ENCODE measurements around the gene APBA1.
A peak's percentile ranks its signal among the peaks of the same experiment; 100 is the strongest.
"Not testable (repeated sequence)": the region's sequence is repeated elsewhere in the genome, so short reads cannot be mapped to it uniquely, and the experiment has no call there.

The APBA1 gene

DNA sequence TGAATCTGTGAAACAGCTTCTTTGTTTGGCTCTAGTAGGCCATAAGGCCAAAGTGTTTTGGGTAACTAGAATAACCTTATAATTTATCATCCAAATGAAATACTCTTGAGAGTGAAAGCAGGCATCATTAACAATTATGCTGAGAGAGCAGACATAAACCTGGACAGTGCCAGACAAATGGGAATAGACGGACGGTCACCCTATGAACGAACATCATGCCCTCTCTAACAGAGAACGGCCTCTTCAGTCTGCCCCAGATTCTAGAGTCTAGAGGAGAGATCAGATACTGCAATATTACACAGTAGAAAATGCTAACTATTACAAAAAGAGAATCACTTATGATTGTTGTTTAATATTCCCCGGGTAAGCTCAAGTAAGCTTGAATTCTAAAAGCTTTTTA, 68.5 kb downstream of the APBA1 start:
- DNase-seq: no peak

DNA sequence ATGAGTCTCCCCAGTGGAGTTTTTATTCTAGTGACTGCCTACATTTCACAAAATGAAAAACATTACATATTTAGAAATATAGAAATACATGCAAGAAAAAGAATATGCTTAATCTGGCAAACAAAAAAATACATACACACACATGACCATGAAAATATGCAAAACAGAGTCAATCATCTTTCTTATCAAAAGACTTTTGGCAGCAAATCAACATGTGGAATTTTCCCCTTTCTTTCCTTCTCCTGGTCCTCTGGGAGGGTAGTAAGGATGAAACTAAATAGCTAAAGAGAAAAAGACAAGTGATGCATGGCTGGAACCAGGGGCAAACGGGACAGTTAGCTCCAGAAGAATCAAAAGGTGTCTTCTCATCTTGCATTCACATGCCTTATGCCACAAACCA, 69.4 kb downstream of the APBA1 start:
- DNase-seq: no peak

DNA sequence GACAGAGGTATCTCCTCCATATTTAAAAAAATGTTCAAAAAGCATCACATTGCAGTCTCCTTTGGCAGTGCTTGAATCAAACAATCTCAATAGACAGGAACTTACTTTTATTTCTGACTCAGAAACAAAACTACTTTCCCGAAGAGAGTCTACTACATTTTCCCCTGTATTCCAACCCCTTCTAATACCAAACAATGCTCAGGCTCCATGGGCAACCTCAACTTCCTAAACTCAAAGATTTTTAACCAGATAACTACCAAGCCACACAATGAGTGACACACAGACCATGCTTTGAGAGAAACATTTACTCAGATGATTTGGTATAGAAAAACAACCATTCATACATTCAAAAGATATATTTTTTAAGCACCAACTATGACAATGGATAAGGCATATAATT, 70.5 kb downstream of the APBA1 start:
- no peak for DNase-seq

DNA sequence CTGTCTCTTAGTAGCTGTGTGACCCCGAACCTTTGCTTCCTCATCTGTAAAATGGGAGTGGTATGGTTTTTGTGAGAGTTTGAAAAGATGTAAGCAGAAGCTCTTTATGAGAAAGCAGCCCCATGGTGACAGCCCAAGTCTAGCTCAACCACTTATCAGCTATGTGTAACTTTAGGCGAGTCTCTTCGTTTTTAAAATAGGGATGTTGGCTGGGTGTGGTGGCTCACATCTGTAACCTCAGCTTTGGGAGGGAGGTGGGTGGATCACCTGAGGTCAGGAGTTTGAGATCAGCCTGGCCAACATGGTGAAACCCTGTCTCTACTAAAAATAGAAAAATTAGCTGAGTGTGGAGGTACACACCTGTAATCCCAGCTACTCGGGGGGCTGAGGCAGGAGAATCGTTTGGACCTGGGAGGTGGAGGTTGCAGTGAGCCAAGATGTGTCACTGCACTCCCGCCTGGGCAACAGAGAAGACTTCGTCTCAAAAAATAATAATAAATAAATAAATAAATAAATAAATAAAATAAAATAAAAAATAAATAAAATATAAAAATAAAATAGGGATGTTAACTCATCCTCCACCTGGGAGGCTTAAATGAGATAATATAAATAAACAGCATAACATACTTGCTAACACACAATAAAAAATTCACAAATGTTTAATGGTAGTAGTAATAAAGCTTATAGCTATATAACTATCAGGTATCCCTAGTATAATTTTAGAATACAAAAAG, 71.7 kb downstream of the APBA1 start:
- DNase-seq: no peak

DNA sequence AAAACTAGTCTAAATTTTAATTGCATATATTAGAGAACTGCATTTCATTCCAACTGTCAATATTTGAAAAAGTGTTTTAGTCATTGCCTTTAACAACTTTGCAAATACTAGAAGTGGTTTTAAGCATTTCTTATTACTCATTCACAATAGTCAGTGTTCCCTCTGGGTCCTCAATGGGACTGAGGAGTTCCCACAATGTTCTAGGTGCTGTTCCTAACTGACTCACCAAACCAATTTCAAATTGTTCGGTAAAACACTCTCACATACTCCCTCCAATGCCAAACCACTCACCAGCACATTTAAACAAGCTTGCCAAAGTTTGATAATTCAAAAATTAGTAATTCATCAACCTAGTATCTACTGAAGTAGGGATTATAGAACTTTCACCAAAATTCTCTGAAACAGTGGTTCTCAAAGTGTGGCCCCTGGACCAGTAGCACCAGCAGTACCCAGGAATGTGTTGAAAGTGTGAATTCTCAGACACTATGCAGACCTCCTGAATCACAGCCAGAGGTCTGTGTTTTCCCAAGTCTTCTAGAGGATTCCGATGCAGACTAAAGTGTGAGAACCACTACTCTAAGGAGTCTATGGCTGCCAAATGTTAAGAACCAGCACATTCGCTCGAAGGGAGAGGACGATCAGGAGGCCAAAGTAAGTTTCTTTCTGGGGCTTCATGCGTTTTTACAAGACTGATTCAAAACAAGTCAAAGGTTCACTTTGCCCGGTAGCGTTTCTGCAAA, 72.8 kb downstream of the APBA1 start:
- DNase-seq: no peak

DNA sequence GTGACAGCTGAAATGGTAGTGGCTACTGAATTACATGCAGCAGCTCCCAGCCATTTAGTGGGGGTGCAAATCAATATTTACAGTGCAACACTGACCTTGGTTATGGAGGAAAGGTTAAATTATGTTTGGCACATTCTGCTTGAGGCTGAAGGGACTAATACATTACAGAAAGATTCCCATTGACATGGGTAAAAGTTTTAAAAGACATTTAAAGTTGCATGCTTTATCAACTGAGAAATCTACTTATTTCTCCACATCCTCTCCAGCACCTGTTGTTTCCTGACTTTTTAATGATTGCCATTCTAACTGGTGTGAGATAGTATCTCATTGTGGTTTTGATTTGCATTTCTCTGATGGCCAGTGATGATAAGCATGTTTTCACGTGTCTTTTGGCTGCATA, 75.3 kb downstream of the APBA1 start:
- DNase-seq: not testable (repeated sequence)

DNA sequence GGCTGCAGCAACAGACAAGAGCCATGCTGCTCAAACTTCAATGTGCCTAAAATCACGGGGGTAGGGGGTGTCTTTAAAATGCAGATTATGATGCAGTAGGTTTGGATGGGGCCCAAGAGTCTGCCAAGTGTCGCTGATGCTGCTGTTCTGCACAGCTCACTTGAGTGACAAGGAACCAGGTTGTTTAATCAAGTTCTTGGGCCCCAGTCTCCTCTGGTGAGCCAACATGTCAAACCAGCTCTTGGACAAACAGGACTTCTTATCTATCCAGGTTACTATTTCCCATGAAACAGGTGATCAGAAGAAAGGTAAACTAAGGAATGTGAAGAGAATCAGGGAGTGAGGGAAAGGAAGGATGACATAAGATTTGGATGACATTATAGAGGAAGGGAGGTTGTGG, 78.0 kb downstream of the APBA1 start:
- no peak for DNase-seq

DNA sequence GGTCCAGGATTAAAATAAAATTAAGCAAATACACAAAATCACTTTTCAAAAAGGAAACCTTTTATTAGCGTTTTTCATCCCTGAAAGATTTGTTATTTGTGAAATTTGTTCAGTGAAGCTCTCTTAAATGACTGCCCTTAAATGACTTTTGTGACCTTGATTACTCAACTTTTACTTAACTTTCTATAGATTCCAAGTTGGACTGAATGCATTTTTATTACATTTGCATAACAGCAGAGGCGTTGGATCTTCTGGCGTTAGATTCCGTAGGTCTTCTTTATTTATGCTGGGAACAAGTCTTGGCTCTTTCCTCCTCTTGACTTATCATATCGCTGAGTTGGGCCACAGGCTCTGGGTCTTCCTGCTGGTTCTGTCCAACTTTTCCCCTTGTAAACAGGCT, 78.4 kb downstream of the APBA1 start:
- no peak for DNase-seq

DNA sequence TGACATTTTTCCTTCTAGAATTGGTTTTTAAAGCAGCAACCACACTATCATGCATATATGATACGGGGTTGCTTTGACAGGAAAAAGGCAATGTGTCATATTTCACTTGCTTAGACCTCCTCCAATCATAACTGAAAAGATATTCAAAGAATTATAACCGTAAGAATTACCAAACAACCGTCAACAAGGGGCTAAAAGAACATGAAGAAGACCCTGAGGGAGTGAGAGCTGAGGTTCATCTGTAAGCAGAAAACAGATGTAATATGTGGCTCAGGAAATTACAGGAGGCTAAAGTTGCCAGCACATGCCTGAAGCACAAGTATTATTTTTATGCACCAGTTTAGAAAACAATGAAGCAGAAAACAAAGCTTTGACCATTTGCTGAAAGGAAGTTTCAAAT, 78.9 kb downstream of the APBA1 start:
- no peak for DNase-seq

DNA sequence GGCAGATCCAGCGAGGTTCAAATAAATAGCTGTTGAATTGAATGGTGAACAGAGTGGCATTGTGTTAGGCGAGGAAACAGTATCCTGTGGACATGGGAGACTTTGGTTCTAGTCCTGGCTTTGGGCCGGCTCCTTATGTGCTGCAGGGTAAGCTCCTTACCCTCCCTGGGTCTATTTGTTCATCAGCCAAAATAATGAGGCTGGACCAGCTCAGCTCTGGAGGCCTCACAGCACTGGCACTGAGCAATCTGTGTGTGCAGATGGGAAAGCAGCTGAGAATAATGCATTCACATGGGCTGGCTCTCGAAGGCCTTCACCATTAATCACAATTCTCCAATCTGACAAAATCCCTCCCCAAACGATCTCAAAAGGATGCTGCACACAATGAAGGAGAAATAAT, 81.9 kb downstream of the APBA1 start:
- DNase-seq: peak; percentile 74

DNA sequence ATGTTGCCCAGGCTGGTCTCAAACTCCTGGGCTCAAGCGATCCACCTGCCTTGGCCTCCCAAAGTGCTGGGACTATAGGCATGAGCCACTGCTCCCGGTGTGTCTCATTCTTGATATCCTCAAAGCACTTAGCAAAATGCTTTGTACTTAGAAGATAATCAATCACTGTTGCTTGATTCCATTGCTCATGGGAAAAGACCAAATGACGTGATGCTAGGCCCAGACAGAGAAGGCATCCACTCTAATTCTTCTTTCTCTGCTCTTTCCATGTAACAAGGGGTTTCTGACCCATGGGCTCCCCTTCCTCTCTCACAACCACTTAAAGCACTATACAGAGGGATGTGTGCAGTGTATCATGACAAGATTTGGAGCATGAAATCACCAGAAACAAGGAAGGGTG, 83.0 kb downstream of the APBA1 start:
- DNase-seq: no peak

DNA sequence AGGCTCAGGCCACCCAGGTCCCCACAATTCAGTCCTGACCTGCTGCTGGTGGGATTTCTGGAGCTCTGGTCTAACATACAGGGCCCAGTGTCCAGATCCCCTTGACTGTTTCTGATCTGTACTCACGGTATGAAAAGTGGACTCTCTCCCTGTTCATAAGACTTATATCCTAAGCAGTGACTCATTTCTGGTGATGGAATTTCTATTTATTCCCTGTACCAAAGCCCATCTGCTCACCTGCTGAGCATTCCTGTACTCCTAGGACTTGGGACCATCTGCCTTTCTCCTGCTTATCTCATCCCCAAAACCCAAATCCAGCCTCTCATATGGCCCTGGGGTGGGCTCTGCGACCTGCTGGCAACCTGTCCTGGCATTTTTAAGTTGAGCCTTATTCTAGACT, 86.6 kb downstream of the APBA1 start:
- DNase-seq: no peak

DNA sequence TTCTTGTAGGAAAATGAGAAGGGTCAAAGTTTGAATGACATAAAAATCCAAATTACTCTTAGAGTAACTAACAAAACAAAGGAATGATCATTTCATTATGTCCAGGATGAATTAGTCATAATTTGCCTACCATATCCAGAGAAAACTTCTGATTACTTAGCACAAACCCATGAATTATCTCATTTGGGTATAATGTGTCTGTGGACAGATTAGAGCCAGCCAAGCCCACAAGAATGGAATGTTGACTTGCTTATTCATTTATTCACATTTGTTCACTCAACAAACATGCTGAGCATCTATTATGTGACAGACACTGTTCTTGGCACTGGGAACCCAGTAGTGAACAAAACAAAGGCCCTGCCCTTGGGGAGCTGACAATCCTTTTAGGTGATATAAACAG, 87.4 kb downstream of the APBA1 start:
- no peak for DNase-seq

DNA sequence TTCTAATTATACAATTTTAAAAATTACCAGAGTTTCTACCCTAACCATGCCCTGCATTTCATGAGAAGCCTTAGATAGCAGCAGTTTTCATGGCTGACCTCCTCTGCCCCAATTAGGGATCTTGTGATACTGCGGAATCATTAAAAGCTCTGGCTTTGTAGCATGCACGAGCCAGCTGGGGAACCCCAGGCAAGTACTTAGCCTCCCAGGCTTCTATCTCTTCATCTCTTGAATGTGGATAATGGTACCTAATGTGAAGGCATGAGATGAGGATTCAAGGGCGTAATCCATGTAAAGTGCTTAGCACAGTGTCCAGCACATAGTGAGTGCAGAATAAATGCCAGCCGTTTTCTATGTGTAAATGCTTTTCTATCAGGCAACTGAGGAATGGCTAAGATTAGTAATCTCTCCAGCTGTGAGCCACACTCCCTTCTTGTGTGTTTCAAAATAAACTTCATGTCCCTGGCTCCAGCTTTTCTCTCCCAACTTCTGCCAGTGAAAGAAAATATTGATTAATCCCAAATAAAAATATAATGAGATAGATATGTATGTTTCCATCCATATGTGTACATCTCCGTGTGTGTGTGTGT, 88.4 kb downstream of the APBA1 start:
- DNase-seq: no peak

DNA sequence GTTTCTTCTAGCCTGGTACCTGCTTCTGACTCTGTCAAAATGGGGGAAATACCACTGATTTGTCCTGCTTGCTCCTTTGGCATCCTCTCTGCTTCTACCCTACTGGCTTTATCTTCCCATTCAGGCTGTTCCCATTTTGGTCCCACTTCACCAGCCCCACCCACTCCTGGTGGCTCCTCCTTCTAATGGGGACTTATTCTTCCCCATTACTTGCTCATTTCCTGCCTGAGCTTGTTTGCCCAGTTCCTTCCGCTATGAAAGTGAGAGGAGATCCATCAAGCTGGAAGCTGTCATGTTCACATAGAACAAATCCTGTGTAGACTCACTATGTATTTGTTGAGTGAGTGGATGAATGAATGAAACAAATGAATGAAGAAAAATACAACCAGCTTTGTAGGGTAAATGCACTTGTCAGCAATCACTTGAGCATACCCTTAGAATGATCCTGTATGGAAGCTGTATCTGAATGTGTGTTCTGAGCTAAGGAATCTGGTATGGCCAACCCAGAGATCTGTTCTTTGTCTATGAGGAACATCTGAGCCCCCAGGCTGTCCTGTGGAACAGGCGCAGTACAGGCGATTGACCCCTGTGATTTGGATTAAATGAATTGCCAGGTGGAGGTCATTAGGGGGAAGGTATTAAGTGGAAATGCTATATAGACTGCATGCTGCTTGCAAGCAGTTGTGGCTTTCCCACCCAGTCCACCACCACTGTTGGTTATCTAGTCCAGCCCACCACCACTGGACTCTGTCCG, 89.5 kb downstream of the APBA1 start:
- no peak for DNase-seq

DNA sequence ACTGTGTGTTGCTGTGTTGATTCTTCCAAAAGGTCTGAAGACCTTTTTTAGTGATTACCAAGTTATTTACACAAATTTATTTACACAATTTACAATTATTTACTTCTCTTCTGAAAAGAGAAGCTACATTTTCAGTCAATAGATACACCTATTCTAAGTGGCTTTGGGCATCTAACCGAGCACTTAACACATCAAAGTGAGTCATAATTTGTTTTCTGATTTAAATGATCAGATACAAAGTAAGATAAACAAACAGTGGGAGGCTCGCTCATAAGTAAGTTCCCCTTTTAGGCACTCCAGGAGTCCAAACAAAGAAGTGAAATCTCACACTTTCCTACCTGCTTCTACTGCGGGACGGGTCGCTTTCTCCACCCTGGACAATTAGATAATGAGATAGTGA, 90.2 kb downstream of the APBA1 start:
- no peak for DNase-seq

DNA sequence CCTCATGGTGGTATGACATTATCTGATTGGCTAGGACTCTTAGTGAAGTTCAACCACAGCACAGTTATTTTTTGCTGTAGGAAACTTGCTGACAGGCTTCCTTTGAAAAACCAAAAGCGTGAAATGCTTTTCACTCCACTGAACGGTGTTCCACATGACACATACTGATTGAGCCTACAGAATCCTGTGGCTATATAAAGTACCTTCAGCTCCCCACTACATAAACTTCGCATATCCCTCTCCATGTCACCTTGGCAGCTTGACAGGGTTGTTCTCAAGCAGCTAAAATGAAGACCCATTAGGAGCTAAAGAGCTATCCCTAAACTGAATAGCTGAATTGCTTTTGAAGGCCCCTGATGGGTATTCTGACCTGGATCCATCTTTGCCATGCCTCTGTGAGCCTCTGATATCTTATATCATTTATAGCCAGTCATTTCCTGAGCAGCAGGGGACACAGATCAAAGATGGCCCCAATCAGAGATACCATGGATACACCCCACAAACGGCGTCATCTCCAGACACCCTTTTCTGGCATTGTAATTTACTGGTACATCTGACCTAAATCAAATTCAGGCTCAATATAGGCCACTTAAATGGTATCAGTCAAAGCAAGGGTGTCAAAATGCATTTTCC, 91.5 kb downstream of the APBA1 start:
- no peak for DNase-seq

DNA sequence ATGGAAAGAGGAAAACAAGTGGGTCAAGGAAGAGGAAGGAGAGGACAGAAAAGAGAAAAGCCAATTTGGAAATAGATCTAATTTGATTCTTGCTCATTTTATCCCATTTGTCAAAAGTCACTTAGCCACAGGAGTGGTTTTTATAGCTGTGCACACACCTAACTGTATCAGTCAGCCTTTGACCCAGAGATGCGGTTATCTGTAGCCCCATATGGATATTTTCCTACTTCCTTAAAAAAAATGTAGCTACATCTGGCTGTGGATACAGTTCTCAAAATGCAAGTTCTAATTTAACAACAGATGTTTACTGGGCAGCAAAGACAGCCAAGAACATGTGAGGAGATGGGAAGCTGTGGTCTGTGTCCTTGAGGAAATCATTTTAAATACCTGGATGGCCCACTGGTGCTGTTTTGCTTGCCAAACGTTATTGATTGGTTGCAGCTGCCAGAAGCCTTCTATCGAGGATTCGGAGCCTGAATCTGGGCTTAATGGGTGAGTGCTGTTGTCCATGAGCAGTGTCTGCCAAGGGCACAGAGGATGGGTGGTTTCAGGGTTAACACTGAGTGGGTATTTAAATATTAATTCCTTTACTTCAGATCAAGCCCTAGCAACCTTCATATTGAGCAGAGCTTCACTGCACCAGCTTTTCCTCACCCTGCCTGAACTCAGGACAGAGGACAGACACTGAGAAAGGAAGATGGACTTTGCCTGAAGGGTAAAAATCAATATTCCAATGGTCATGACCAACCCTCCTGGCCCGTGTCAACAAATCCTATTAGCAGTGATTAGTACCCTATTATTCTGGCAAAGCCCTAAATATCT, 92.2 kb downstream of the APBA1 start:
- no peak for DNase-seq

DNA sequence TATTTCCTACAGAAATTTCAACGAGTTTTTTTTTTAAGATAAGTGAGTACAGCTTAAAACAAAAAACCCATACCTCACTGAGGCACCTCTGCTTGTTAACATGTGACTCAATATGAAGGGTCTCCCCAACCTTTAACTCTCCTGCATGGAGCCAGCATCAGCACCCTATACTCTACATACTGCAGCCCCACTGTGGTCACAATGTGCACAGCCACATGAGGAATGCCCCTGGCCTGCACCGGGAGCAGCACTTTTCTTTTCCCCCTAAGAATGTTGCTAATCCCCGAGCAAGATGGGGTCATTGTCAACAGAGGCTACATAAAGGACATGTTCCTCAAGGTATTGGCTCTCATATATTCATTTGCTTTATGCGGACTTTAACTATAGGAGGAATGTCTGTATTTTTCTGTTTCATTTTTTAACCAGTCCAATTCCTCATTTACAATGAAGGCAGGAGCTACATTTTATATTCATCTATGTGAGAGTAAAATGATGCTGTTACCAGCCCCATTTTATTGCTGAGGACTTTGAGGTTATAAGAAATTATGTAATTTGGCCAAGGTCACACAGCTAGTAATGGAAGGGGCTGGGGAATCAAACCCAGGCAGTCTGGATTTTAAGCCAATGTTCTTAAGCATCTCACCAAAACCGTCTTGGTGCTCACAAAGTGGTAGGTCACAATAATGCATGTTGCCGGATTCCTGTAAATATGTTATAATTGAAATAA, 93.0 kb downstream of the APBA1 start:
- no peak for DNase-seq

DNA sequence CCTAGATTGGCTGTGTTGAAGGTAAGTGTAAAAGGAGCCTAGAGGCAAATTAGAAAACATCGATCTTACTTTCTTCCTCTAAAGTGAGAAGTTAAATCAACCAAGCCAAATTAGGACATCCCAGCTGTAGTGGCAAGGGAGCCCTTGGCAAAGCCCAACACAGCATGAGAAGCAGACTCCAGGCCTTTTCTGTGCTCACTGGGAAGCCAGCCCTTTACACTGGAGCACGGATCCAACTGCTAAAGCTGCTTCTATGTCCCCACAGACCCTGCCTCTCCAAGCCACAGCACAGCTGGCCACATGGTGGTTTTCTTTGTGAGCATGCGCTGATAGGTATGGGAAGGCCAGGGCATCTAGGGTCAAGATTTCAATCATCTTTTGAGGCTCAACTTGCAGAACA, 94.1 kb downstream of the APBA1 start:
- DNase-seq: peak; percentile 35

DNA sequence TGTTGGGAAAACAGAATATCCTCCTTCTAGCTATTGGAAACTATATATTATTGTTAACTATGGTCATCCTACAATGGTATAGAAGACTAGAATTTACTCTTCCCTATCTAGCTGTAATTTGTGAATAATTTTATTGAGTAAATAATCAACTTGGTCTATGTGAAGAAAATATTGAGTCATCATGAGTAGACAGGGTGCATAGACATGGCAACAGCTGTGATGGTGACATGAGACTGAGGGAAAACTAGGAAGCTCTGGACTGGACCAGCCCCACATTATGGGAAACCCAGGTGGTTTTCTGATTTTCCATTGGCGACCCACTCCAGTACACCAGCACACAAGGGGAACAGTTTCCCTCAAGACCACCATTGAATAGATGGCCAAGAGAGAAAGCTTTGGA, 95.0 kb downstream of the APBA1 start:
- no peak for DNase-seq

DNA sequence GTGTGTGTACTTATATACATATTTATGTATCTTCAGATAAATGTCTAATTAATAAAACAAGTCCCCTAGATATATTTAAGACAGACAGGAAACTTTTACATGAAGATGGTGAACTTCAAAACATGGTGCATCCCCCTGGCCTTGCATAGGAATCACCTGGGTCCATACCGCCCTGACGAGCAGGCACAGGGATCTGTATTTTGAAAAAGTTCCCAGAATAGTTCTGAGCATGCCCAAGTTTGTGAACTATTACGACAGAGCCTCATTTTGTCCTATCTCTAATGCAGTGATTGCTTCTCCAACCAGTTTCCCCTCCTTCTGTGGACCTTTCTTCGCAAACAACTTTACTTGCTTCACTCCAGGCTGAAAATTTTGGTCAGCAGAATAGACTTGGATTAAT, 98.1 kb downstream of the APBA1 start:
- DNase-seq: no peak

Measured in NCI-H446 treated with DMSO at 0.1 percent for 48 hours (cell line).